ENCODE measurements around the gene RPS6KB2.

GRCh38 chr11:67448220-67448609, 19.9 kb downstream of the RPS6KB2 start:
- TF ChIP-seq FOXP2 (optimal IDR thresholded peaks at IDR 0.05; ENCODE audit: borderline replicate concordance, extremely low read depth, extremely low read length, insufficient read depth) (no peak), SIN3A (IDR thresholded peaks at IDR 0.05; ENCODE audit: borderline replicate concordance, insufficient read depth, low read length) (no peak), REST (IDR thresholded peaks at IDR 0.05; ENCODE audit: insufficient read depth in 1 of 2, low read depth in 2 of 2, low read length in 2 of 2) (no peak), TAF1 (IDR thresholded peaks at IDR 0.05; ENCODE audit: borderline replicate concordance, insufficient read depth, low read length) (no peak), POLR2AphosphoS5 (IDR thresholded peaks at IDR 0.05; ENCODE audit: low read depth, low read length) (no peak)
